ENCODE results near the gene KREMEN2. TPM values are rescaled to one million over a fixed set of nuclear protein-coding genes. Genes with fewer than 3 reads are reported as not detected.

The KREMEN2 gene
- total and polyA plus RNA-seq, 9 of the 15 experiments (the other 6 are each of a cell fraction or from before 2014, with no cell fraction given) = 0.04 to 7.7 (median 1.5) TPM; not detected in 1

DNA sequence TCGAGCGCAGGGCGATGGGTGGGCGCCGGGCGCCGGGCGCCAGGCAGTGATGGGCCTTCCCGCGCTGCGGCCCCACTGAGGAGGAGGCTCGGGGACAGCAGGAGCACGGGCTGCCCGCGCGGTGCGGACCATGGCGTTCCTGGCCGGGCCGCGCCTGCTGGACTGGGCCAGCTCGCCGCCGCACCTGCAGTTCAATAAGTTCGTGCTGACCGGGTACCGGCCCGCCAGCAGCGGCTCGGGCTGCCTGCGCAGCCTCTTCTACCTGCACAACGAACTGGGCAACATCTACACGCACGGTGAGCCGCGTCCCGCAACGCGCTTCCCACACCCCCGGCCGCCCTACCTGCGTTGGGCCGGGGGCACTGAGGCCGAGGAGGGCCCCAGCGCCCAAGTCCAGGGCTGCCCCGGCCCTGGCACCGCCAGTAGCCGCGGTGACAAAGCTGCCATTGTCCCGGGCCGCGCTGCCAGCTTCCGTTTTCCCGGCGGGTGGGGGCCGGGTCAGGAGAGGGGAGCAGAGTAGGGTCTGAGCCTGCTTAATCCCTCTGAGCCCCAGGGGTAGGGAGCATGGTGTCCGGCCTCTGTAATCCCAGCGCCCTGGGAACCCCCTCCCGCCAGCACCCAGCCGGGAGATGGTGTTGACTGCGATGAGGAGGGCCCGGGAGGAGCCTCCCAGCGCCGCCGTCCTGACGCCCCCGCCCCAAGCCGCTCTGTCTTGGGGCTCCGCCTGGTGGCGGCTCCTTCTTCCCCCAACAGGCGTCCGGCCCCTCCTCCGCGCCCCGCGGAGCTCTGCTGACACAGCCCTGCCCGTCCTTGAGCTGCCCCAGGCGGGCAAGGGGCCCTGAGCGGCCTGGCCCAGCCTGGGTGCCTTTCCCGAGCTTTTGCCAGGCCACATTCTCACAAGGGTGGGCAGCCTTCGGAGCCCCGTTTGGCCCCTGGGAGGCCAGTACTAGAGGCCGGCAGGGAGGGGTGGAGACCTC lies 5.8 kb downstream of the KREMEN2 start (continued):
- TF ChIP-seq, protein P1, sequence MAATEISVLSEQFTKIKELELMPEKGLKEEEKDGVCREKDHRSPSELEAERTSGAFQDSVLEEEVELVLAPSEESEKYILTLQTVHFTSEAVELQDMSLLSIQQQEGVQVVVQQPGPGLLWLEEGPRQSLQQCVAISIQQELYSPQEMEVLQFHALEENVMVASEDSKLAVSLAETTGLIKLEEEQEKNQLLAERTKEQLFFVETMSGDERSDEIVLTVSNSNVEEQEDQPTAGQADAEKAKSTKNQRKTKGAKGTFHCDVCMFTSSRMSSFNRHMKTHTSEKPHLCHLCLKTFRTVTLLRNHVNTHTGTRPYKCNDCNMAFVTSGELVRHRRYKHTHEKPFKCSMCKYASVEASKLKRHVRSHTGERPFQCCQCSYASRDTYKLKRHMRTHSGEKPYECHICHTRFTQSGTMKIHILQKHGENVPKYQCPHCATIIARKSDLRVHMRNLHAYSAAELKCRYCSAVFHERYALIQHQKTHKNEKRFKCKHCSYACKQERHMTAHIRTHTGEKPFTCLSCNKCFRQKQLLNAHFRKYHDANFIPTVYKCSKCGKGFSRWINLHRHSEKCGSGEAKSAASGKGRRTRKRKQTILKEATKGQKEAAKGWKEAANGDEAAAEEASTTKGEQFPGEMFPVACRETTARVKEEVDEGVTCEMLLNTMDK (IDR thresholded peaks at IDR 0.05; ENCODE audit: borderline replicate concordance, insufficient read depth, low read depth, low read length, poor library complexity, severe bottlenecking) = peak; percentile 67
- TF ChIP-seq, protein P2, sequence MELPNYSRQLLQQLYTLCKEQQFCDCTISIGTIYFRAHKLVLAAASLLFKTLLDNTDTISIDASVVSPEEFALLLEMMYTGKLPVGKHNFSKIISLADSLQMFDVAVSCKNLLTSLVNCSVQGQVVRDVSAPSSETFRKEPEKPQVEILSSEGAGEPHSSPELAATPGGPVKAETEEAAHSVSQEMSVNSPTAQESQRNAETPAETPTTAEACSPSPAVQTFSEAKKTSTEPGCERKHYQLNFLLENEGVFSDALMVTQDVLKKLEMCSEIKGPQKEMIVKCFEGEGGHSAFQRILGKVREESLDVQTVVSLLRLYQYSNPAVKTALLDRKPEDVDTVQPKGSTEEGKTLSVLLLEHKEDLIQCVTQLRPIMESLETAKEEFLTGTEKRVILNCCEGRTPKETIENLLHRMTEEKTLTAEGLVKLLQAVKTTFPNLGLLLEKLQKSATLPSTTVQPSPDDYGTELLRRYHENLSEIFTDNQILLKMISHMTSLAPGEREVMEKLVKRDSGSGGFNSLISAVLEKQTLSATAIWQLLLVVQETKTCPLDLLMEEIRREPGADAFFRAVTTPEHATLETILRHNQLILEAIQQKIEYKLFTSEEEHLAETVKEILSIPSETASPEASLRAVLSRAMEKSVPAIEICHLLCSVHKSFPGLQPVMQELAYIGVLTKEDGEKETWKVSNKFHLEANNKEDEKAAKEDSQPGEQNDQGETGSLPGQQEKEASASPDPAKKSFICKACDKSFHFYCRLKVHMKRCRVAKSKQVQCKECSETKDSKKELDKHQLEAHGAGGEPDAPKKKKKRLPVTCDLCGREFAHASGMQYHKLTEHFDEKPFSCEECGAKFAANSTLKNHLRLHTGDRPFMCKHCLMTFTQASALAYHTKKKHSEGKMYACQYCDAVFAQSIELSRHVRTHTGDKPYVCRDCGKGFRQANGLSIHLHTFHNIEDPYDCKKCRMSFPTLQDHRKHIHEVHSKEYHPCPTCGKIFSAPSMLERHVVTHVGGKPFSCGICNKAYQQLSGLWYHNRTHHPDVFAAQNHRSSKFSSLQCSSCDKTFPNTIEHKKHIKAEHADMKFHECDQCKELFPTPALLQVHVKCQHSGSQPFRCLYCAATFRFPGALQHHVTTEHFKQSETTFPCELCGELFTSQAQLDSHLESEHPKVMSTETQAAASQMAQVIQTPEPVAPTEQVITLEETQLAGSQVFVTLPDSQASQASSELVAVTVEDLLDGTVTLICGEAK (IDR thresholded peaks at IDR 0.05) = no peak
- TF ChIP-seq, protein P2 (CRISPR knock-in tag; IDR thresholded peaks at IDR 0.05) = no peak
- TF ChIP-seq OTX1 (CRISPR knock-in tag; IDR thresholded peaks at IDR 0.05) (0 out of 2 replicates have a peak, but pooled peaks have one; percentile 22), SAFB (IDR thresholded peaks at IDR 0.05; ENCODE audit: borderline replicate concordance, low read depth, low read length) (0 out of 2 replicates have a peak, but pooled peaks have one; percentile 24), MYNN (IDR thresholded peaks at IDR 0.05) (peak; percentile 81; the same call in 1 of the 2 replicates), MYNN (CRISPR knock-in tag; IDR thresholded peaks at IDR 0.05) (no peak), RBM34 (IDR thresholded peaks at IDR 0.05; ENCODE audit: borderline replicate concordance, insufficient read depth, low read length) (no peak), GATA2 (CRISPR knock-in tag; IDR thresholded peaks at IDR 0.05) (no peak), TAF15 (IDR thresholded peaks at IDR 0.05; ENCODE audit: low read depth, low read length) (no peak)
- TF ChIP-seq, protein P3, sequence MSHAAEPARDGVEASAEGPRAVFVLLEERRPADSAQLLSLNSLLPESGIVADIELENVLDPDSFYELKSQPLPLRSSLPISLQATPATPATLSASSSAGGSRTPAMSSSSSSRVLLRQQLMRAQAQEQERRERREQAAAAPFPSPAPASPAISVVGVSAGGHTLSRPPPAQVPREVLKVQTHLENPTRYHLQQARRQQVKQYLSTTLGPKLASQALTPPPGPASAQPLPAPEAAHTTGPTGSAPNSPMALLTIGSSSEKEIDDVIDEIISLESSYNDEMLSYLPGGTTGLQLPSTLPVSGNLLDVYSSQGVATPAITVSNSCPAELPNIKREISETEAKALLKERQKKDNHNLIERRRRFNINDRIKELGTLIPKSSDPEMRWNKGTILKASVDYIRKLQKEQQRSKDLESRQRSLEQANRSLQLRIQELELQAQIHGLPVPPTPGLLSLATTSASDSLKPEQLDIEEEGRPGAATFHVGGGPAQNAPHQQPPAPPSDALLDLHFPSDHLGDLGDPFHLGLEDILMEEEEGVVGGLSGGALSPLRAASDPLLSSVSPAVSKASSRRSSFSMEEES (CRISPR knock-in tag; IDR thresholded peaks at IDR 0.05) = no peak
- TF ChIP-seq, protein P4, sequence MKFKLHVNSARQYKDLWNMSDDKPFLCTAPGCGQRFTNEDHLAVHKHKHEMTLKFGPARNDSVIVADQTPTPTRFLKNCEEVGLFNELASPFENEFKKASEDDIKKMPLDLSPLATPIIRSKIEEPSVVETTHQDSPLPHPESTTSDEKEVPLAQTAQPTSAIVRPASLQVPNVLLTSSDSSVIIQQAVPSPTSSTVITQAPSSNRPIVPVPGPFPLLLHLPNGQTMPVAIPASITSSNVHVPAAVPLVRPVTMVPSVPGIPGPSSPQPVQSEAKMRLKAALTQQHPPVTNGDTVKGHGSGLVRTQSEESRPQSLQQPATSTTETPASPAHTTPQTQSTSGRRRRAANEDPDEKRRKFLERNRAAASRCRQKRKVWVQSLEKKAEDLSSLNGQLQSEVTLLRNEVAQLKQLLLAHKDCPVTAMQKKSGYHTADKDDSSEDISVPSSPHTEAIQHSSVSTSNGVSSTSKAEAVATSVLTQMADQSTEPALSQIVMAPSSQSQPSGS (CRISPR knock-in tag; IDR thresholded peaks at IDR 0.05) = no peak

All from K562 (cell line).